NCI-H524 (cell line): ENCODE results near the gene HMGB3.
A peak's percentile ranks its signal among the peaks of the same experiment; 100 is the strongest.
"Not testable (repeated sequence)": the region's sequence is repeated elsewhere in the genome, so short reads cannot be mapped to it uniquely, and the experiment has no call there.

Experiments
- DNase-seq, 2 experiments: peaks; one replicate each; lab custom pipeline; 2025; lab: John Stamatoyannopoulos, UW

The HMGB3 gene

GRCh38 chrX:150977411-150978162 is 5.5 kb upstream of the HMGB3 start:
- DNase-seq: no peak

- no peak for DNase-seq
Observed at GRCh38 chrX:150980186-150980585, 2.9 kb upstream of the HMGB3 start.

GRCh38 chrX:150980711-150981110 is 2.4 kb upstream of the HMGB3 start:
- DNase-seq: no peak

GRCh38 chrX:150982235-150982787 is 824 bp upstream of the HMGB3 start:
- peak in 1 of 2 experiments; percentile 17 for DNase-seq

- DNase-seq: no peak
Observed at GRCh38 chrX:150983521-150984168, 510 bp downstream of the HMGB3 start.

- DNase-seq: peak in 1 of 2 experiments; percentile 14
Observed at GRCh38 chrX:150984169-150984824, 1.2 kb downstream of the HMGB3 start.

- not testable (repeated sequence) for DNase-seq
Observed at GRCh38 chrX:150987687-150988086, 4.6 kb downstream of the HMGB3 start.

GRCh38 chrX:150989420-150989819 is 6.3 kb downstream of the HMGB3 start:
- DNase-seq: no peak

GRCh38 chrX:150990910-150991309 is 7.8 kb downstream of the HMGB3 start:
- DNase-seq: no peak

GRCh38 chrX:151000861-151001331 is 17.8 kb downstream of the HMGB3 start:
- no peak for DNase-seq

GRCh38 chrX:151004085-151004484 is 20.9 kb downstream of the HMGB3 start:
- peak; percentile 17 to 41 for DNase-seq

GRCh38 chrX:151006410-151007109 is 23.4 kb downstream of the HMGB3 start:
- no peak for DNase-seq

- DNase-seq: no peak
Observed at GRCh38 chrX:151009582-151009981, 26.4 kb downstream of the HMGB3 start.

- no peak for DNase-seq
Observed at GRCh38 chrX:151013164-151013743, 30.1 kb downstream of the HMGB3 start.

- no peak for DNase-seq
Observed at GRCh38 chrX:151015684-151016083, 32.5 kb downstream of the HMGB3 start.

GRCh38 chrX:151019856-151020255 is 36.7 kb downstream of the HMGB3 start:
- no peak for DNase-seq

GRCh38 chrX:151030845-151031244 is 47.7 kb downstream of the HMGB3 start:
- DNase-seq: no peak

- DNase-seq: no peak
Observed at GRCh38 chrX:151031391-151031975, 48.3 kb downstream of the HMGB3 start.

- no peak for DNase-seq
Observed at GRCh38 chrX:151039351-151039750, 56.2 kb downstream of the HMGB3 start.
